ENCODE data around the gene TARP.

Gene TARP

GRCh38 chr7:38291650-38292049 lies 18.2 kb upstream of the TARP start:
- no peak overlapping the region for H2AFZ ChIP-seq (replicated peaks; ENCODE audit: low read length, poor library complexity)
- no peak overlapping the region for H2BK15ac ChIP-seq (ENCODE audit: low read depth, low read length)
- no CpG with 5 or more reads among the region's 2 CpGs for WGBS, 2 experiments (ENCODE audit: extremely low coverage in 2 of 2, insufficient read length in 1 of 2)
- no peak overlapping the region for H3K4me3 ChIP-seq (ENCODE audit: insufficient read depth, low read depth, low read length)
- H3K79me1 ChIP-seq (ENCODE audit: low read depth in 1 of 2, low read length in 2 of 2): no peaks in the 10 kb centered on the region
- no peak overlapping the region for H2AK5ac ChIP-seq (ENCODE audit: low read depth, low read length)
- H3K9me3 ChIP-seq (ENCODE audit: control insufficient read depth, insufficient read depth, low read length): no peaks in the 10 kb centered on the region
- in situ Hi-C loops (cut with MboI; ENCODE audit: low sequenced_read_pairs): no loop called here
- no peaks in the 10 kb centered on the region for H3K36me3 ChIP-seq (ENCODE audit: control insufficient read depth, insufficient read depth, low read length)
- H3K27me3 ChIP-seq (ENCODE audit: control insufficient read depth, insufficient read depth, low read length): peaks cover 2% of the 10 kb centered on the region; the same call in 1 of the 2 replicates
- no peak for TF ChIP-seq USF2 (IDR thresholded peaks at IDR 0.05; ENCODE audit: low read depth, low read length)
- no peak for TF ChIP-seq BHLHE40 (IDR thresholded peaks at IDR 0.05; ENCODE audit: low read depth, low read length)
- TF ChIP-seq CEBPB (IDR thresholded peaks at IDR 0.05; ENCODE audit: low read depth, low read length): no peak
- TF ChIP-seq MXI1 (IDR thresholded peaks at IDR 0.05; ENCODE audit: borderline replicate concordance, low read depth, low read length): no peak
- no peak for TF ChIP-seq MAFK (IDR thresholded peaks at IDR 0.05; ENCODE audit: low read depth, low read length)
- TF ChIP-seq RAD21 (IDR thresholded peaks at IDR 0.05; ENCODE audit: low read length): no peak
- TF ChIP-seq MAZ (IDR thresholded peaks at IDR 0.05; ENCODE audit: borderline replicate concordance, low read depth, low read length): no peak
- no peak for TF ChIP-seq ELK1 (IDR thresholded peaks at IDR 0.05; ENCODE audit: borderline replicate concordance, low read depth, low read length)
- no peak for TF ChIP-seq CHD1 (IDR thresholded peaks at IDR 0.05; ENCODE audit: low read depth, low read length)
- TF ChIP-seq CTCF (conservative IDR thresholded peaks at IDR 0.05; ENCODE audit: low read depth, low read length): no peak
- TF ChIP-seq POLR2A (IDR thresholded peaks at IDR 0.05; ENCODE audit: low read depth, low read length): no peak
- no peak for TF ChIP-seq RFX5 (IDR thresholded peaks at IDR 0.05; ENCODE audit: low read depth, low read length)
- no peak for TF ChIP-seq SMC3 (IDR thresholded peaks at IDR 0.05; ENCODE audit: low read depth, low read length)
- no peak for TF ChIP-seq NFE2L2 (IDR thresholded peaks at IDR 0.05; ENCODE audit: low read depth, low read length)
- no peak for TF ChIP-seq FOS (IDR thresholded peaks at IDR 0.05; ENCODE audit: low read depth, low read length)
- TF ChIP-seq RCOR1 (IDR thresholded peaks at IDR 0.05; ENCODE audit: insufficient replicate concordance, low read length): no peak
- no peak overlapping the region for H2BK120ac ChIP-seq (ENCODE audit: low read depth, low read length)
- H3K23ac ChIP-seq (ENCODE audit: low read depth, low read length): no peak overlapping the region
- POLR2A ChIA-PET (ENCODE audit: unreplicated experiment): no interaction called here
- DNase-seq (no peak), ATAC-seq (ENCODE audit: low read depth) (no peak)
- H4K20me1 ChIP-seq (ENCODE audit: insufficient read depth, low read length): no peaks in the 10 kb centered on the region
- H3K4ac ChIP-seq (ENCODE audit: low read depth, low read length): no peak overlapping the region
- H4K5ac ChIP-seq (ENCODE audit: low read depth, low read length): no peak overlapping the region
- intact Hi-C loops (cut with micrococcal nuclease): no loop called here
- H3K4me1 ChIP-seq (ENCODE audit: control insufficient read depth, insufficient read depth, low read length): no peaks in the 10 kb centered on the region
- no peak overlapping the region for H4K91ac ChIP-seq (ENCODE audit: insufficient read depth, low read depth, low read length)
- BruUV-seq (replicated peaks): no TSS peak
- CTCF ChIA-PET: no interaction called here
- no peak overlapping the region for H2BK5ac ChIP-seq (ENCODE audit: low read depth, low read length, poor library complexity, severe bottlenecking)
- no peak overlapping the region for H3K4me2 ChIP-seq (ENCODE audit: low read depth, low read length)
- no peak overlapping the region for H2BK20ac ChIP-seq (ENCODE audit: low read depth, low read length)
- no peak overlapping the region for H4K8ac ChIP-seq (ENCODE audit: low read depth in 2 of 2, low read length in 2 of 2)
- no peak overlapping the region for H3K14ac ChIP-seq (replicated peaks; ENCODE audit: low read depth, low read length)
- H2AK9ac ChIP-seq (replicated peaks; ENCODE audit: low read depth, low read length, poor library complexity): no peak overlapping the region
- H3K27ac ChIP-seq (ENCODE audit: insufficient read depth, low read length): no peak overlapping the region
- H3K9ac ChIP-seq (ENCODE audit: low read depth, low read length): no peak overlapping the region
- dilution Hi-C loops (cut with HindIII; ENCODE audit: low sequenced_read_pairs, unreplicated experiment): no loop called here
- no peaks in the 10 kb centered on the region for H3K9me1 ChIP-seq (ENCODE audit: insufficient read depth, low read length)
- no peak overlapping the region for H3K18ac ChIP-seq (ENCODE audit: low read depth, low read length)
- H3K56ac ChIP-seq (ENCODE audit: extremely low read depth, insufficient read depth, low read length): no peak overlapping the region
